WTC11 (cell line): ENCODE measurements around the gene OGFOD3.

Source experiments
- CREB1 ChIP-seq: sonication (generic); formaldehyde crosslinking; IDR thresholded peaks from 2 replicates; pipeline ENCODE4 v1.8.0; 2023; ENCODE audit warnings: mild to moderate bottlenecking, missing genetic modification reagents
- ELF4 ChIP-seq: sonication (generic); formaldehyde crosslinking; IDR thresholded peaks from 2 replicates; pipeline ENCODE4 v1.8.1; 2022; ENCODE audit warnings: low read depth, mild to moderate bottlenecking, moderate library complexity, missing genetic modification reagents
- ETV6 ChIP-seq: sonication (generic); formaldehyde crosslinking; IDR thresholded peaks from 2 replicates; pipeline ENCODE4 v1.8.1; 2022; ENCODE audit warnings: mild to moderate bottlenecking, missing genetic modification reagents
- FOXK1 ChIP-seq: sonication (generic); formaldehyde crosslinking; IDR thresholded peaks from 2 replicates; pipeline ENCODE4 v1.8.0; 2022; ENCODE audit warnings: mild to moderate bottlenecking, moderate library complexity, missing genetic modification reagents
- IRF2 ChIP-seq: sonication (generic); formaldehyde crosslinking; IDR thresholded peaks from 2 replicates; pipeline ENCODE4 v1.8.0; 2022; ENCODE audit warnings: low read depth, missing genetic modification reagents, borderline replicate concordance
- SP1 ChIP-seq: sonication (generic); formaldehyde crosslinking; conservative IDR thresholded peaks from 2 replicates; pipeline ENCODE4 v1.8.1; 2022; ENCODE audit warnings: missing genetic modification reagents
- TF ChIP-seq, protein P1 (sequence below): sonication (generic); formaldehyde crosslinking; IDR thresholded peaks from 2 replicates; pipeline ENCODE4 v1.8.1; 2022; ENCODE audit warnings: mild to moderate bottlenecking, missing genetic modification reagents, moderate library complexity, borderline replicate concordance
- TF ChIP-seq, protein P2 (sequence below): fragments of 200-600 bp; IDR thresholded peaks from 2 replicates; pipeline ENCODE4 v1.8.0; 2022; ENCODE audit warnings: antibody characterized with exemption
- TF ChIP-seq, protein P3 (sequence below): sonication (generic); formaldehyde crosslinking; IDR thresholded peaks from 2 replicates; pipeline ENCODE4 v1.8.0; 2022; ENCODE audit warnings: mild to moderate bottlenecking, missing genetic modification reagents
- TF ChIP-seq, protein P4 (sequence below): sonication (generic); formaldehyde crosslinking; IDR thresholded peaks from 2 replicates; pipeline ENCODE4 v1.8.1; 2023; ENCODE audit warnings: mild to moderate bottlenecking, missing genetic modification reagents, moderate library complexity

DNA sequence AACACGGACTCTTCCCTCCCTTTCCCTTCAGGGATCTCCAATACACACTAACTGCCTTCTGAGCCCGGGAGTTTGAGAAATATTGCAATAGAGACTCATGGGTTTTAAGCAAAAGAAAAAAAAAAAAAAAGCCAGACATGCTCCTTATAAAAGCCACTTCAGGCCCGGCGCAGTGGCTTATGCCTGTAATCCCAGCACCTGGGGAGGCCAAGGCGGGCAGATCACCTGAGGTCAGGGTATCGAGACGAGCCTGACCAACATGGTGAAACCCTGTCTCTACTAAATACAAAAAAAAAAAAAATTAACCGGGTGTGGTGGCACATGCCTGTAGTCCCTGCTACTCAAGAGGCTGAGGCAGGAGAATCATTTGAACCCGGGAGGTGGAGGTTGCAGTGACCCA is 2.6 kb downstream of the OGFOD3 start:
- TF ChIP-seq, protein P1, sequence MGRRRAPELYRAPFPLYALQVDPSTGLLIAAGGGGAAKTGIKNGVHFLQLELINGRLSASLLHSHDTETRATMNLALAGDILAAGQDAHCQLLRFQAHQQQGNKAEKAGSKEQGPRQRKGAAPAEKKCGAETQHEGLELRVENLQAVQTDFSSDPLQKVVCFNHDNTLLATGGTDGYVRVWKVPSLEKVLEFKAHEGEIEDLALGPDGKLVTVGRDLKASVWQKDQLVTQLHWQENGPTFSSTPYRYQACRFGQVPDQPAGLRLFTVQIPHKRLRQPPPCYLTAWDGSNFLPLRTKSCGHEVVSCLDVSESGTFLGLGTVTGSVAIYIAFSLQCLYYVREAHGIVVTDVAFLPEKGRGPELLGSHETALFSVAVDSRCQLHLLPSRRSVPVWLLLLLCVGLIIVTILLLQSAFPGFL (CRISPR knock-in tag) = no peak
- TF ChIP-seq, protein P2, sequence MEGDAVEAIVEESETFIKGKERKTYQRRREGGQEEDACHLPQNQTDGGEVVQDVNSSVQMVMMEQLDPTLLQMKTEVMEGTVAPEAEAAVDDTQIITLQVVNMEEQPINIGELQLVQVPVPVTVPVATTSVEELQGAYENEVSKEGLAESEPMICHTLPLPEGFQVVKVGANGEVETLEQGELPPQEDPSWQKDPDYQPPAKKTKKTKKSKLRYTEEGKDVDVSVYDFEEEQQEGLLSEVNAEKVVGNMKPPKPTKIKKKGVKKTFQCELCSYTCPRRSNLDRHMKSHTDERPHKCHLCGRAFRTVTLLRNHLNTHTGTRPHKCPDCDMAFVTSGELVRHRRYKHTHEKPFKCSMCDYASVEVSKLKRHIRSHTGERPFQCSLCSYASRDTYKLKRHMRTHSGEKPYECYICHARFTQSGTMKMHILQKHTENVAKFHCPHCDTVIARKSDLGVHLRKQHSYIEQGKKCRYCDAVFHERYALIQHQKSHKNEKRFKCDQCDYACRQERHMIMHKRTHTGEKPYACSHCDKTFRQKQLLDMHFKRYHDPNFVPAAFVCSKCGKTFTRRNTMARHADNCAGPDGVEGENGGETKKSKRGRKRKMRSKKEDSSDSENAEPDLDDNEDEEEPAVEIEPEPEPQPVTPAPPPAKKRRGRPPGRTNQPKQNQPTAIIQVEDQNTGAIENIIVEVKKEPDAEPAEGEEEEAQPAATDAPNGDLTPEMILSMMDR = no peak
- TF ChIP-seq, protein P3, sequence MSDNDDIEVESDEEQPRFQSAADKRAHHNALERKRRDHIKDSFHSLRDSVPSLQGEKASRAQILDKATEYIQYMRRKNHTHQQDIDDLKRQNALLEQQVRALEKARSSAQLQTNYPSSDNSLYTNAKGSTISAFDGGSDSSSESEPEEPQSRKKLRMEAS (CRISPR knock-in tag) = no peak
- no peak for TF ChIP-seq CREB1 (CRISPR knock-in tag)
- no peak for TF ChIP-seq FOXK1 (CRISPR knock-in tag)
- no peak for TF ChIP-seq ELF4 (CRISPR knock-in tag)
- TF ChIP-seq IRF2 (CRISPR knock-in tag) = no peak
- TF ChIP-seq SP1 (CRISPR knock-in tag) = no peak
- TF ChIP-seq, protein P4, sequence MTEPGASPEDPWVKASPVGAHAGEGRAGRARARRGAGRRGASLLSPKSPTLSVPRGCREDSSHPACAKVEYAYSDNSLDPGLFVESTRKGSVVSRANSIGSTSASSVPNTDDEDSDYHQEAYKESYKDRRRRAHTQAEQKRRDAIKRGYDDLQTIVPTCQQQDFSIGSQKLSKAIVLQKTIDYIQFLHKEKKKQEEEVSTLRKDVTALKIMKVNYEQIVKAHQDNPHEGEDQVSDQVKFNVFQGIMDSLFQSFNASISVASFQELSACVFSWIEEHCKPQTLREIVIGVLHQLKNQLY (CRISPR knock-in tag) = no peak
- TF ChIP-seq ETV6 (CRISPR knock-in tag) = no peak
